SK-N-SH treated with all-trans-retinoic acid at 6 μM for 48 hours (cell line): Measurements from ENCODE around the gene YBX1.

Source experiments
- ARNTL ChIP-seq: fragments of 450-650 bp; formaldehyde crosslinking; IDR thresholded peaks from 2 replicates; pipeline ENCODE4 v1.5.0; 2020; ENCODE audit warnings: low read depth, mild to moderate bottlenecking, moderate library complexity, borderline replicate concordance
- ESRRG ChIP-seq: fragments of 250-450 bp; sonication (Bioruptor Pico); IDR thresholded peaks from 2 replicates; pipeline ENCODE4 v1.6.1; 2021; ENCODE audit warnings: mild to moderate bottlenecking
- PPARA ChIP-seq: fragments of 250-450 bp; sonication (Bioruptor Pico); IDR thresholded peaks from 2 replicates; pipeline ENCODE4 v1.5.0; 2020; ENCODE audit warnings: mild to moderate bottlenecking, borderline replicate concordance
- SNAI2 ChIP-seq: fragments of 250-450 bp; sonication (Bioruptor Pico); IDR thresholded peaks from 2 replicates; pipeline ENCODE4 v1.5.0; 2020; ENCODE audit warnings: mild to moderate bottlenecking, moderate library complexity
- ZFP3 ChIP-seq: fragments of 250-450 bp; sonication (Bioruptor Pico); IDR thresholded peaks from 2 replicates; pipeline ENCODE4 v1.5.0; 2020; ENCODE audit warnings: mild to moderate bottlenecking, moderate library complexity
- ZFP30 ChIP-seq: fragments of 450-650 bp; formaldehyde crosslinking; IDR thresholded peaks from 2 replicates; pipeline ENCODE4 v1.5.0; 2022; ENCODE audit warnings: mild to moderate bottlenecking, moderate library complexity
- TF ChIP-seq, protein P1 (sequence below): fragments of 250-450 bp; sonication (Bioruptor Pico); IDR thresholded peaks from 2 replicates; pipeline ENCODE4 v1.5.1; 2020; ENCODE audit warnings: low read depth, mild to moderate bottlenecking, moderate library complexity
- TF ChIP-seq, protein P2 (sequence below): fragments of 250-450 bp; sonication (Bioruptor Pico); IDR thresholded peaks from 2 replicates; pipeline ENCODE4 v1.8.0; 2020; ENCODE audit warnings: mild to moderate bottlenecking, moderate library complexity, borderline replicate concordance

- TF ChIP-seq, protein P1, sequence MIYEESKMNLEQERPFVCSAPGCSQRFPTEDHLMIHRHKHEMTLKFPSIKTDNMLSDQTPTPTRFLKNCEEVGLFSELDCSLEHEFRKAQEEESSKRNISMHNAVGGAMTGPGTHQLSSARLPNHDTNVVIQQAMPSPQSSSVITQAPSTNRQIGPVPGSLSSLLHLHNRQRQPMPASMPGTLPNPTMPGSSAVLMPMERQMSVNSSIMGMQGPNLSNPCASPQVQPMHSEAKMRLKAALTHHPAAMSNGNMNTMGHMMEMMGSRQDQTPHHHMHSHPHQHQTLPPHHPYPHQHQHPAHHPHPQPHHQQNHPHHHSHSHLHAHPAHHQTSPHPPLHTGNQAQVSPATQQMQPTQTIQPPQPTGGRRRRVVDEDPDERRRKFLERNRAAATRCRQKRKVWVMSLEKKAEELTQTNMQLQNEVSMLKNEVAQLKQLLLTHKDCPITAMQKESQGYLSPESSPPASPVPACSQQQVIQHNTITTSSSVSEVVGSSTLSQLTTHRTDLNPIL (CRISPR knock-in tag), result no peak
- TF ChIP-seq ESRRG (CRISPR knock-in tag) (no peak), ZFP30 (CRISPR knock-in tag) (no peak), ARNTL (CRISPR knock-in tag) (no peak), PPARA (no peak), SNAI2 (no peak), ZFP3 (CRISPR knock-in tag) (0 out of 2 replicates have a peak, but pooled peaks have one; percentile 18)
- TF ChIP-seq, protein P2, sequence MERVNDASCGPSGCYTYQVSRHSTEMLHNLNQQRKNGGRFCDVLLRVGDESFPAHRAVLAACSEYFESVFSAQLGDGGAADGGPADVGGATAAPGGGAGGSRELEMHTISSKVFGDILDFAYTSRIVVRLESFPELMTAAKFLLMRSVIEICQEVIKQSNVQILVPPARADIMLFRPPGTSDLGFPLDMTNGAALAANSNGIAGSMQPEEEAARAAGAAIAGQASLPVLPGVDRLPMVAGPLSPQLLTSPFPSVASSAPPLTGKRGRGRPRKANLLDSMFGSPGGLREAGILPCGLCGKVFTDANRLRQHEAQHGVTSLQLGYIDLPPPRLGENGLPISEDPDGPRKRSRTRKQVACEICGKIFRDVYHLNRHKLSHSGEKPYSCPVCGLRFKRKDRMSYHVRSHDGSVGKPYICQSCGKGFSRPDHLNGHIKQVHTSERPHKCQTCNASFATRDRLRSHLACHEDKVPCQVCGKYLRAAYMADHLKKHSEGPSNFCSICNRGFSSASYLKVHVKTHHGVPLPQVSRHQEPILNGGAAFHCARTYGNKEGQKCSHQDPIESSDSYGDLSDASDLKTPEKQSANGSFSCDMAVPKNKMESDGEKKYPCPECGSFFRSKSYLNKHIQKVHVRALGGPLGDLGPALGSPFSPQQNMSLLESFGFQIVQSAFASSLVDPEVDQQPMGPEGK (CRISPR knock-in tag), result no peak
These were observed at the start of gene YBX1 for GRCh38 chr1:42681741-42682483.
